Medulla oblongata (tissue), 1 donor: Measurements from ENCODE around the gene TCEAL7.
"Not testable (repeated sequence)": the region's sequence is repeated elsewhere in the genome, so short reads cannot be mapped to it uniquely, and the experiment has no call there.

Source experiments
- DNase-seq: peaks from one replicate; pipeline ENCODE4 v3.0.0-alpha.2; 2015; ENCODE audit errors: extremely low spot score

The TCEAL7 gene, protein sequence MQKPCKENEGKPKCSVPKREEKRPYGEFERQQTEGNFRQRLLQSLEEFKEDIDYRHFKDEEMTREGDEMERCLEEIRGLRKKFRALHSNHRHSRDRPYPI

DNA sequence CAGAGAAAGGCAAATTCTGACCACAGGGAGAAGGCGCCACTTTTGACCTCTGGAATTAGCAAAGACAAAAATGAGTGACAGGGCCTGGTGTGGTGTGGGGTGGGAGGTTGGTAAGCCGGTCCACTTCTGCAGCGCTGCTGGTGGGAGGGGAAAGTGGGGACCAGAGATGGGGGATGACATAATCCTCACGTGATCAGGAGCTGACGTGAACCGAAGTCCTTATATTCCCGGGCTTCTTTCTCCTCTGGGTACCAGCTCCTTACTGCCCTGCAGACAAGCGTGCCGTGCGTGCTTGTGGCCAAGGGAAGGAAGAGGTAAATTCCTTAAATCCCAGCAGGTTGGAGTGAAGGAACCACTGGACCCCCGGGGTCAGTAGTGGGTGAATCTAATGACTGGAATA lies at the start of gene TCEAL7:
Gene TCEAL7 (plus strand): TSS at position 249 of the 400 bp plus-strand sequence. CDS start 1,165 bp downstream, outside the sequence.
- peak; percentile 86 for DNase-seq

DNA sequence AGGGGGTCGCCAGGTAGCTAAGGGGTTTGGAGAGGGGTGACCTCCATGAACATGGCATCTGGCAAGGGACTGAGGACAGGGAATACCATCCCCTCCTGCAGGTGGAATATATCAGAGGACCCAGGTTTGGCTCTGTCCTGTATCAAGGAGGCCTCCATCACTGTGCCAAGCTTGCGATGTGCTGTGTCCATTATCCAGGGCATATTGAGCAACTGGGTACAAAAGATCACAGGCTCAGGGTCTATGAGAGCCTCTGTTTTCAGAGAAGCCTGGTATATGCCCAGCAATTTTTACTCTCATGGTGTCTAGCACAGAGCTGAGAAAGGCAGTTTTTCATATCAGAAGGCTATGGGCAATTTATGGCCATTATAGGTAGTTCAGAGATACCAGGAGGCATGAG lies 36.9 kb upstream of the TCEAL7 start:
- DNase-seq, result no peak

DNA sequence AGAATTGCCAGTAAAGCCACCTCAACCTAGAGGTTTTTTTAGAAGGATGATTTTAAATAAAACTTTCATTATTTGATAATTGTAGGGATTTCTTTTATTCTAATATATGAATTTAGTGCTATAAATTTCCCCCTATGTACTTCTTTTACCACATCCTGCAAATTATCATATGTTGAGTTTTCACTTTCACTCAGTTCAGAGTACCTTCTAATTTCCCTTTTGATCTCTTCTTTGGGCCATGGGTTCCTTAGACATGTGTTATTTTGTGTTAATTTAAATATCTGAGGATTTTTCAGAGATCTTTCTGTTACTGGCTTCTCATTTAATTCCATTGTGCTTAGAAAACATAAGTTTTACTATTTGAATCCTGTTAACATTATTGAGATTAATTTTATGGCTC lies 25.3 kb upstream of the TCEAL7 start:
- DNase-seq, result no peak

DNA sequence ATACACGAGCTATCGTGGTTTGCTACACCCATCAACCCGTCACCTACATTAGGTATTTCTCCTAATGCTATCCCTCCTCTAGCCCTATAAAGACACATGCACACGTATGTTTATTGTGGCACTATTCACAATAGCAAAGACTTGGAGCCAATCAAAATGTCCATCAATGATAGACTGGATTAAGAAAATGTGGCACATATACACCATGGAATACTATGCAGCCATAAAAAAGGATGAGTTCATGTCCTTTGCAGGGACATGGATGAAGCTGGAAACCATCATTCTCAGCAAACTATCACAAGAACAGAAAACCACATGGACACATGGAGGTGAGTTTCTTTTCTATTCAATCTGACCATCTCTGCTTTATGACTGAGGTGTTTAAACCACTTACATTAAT lies 24.4 kb upstream of the TCEAL7 start:
- DNase-seq, result not testable (repeated sequence)

DNA sequence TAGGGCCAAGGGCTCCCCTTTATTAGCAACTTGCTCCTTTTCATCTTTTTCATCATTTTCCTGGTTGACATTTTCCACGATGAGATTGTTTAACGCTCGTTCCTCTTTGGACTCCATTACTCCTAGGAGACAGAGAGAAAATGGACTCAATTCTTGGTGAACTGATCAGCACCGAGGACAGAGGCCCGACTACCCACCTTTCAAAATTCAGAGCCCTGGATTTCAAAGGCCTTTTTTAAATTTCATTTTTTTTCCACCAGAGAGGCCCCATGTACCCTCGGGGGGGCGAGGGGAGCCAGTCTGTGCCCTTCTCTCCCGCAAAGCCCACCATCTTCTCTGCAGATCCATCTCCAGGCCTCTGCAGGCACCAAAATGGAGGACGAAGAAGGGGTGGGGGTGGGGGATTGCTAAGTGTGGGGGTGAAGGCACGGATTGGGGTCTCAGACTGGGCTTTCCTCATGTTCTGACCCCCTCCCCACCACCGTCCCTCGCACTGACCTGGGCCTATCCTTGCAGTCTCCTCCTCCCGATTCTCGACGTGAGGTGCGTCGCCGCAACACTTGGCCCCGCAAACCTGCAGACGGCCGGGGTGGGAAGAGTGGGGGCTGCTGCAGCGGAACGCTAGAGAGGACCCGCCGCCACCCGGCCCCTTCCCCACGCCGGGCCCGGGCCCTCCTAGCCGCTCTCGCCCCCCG lies 20.0 kb upstream of the TCEAL7 start:
- DNase-seq, result no peak

DNA sequence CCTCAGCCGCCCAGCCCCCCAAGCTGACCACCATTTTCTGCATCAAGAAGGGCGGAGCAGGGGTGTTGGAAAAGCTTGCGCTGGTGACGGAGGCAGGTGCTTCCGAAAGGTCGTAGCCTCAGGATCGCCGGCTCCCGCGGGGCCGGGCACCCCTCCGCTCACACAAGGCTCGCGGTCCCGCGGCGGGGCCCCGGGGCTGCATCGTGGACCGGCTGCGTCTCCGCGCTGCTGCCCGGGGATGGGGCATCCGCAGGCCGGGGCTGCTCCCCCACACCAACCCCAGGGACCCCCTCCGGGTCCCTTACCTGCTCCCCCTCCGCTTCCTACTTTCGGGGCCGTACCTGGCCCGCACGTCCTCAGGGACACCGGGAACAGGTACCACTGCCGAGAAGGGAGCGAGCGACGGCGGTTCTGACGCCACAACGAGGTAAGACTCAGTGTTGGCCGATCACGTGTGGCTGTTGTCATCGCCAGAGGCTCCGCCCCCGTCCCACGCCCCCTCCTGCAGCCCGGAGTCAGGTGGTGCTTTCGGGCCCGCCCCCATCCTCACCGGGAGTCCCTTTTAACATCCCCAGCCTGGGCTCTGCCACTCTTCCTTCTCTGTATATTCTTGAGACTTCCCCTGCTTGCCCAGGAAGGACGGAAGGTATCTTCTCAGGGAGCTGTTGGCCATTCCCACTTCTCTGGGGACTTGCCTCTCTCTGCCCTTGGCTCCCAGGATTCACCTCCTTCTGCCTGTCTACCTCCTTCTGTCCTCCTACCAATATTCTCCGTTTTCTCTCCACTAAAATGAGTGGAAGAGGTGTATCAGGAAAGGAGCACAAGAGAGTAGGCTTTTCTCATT lies 19.3 kb upstream of the TCEAL7 start, which contains the start of gene BEX2:
Gene BEX2 (minus strand): TSS at position 436 of the 844 bp plus-strand sequence. CDS start 1,014 bp downstream, outside the sequence.
- DNase-seq, result peak; percentile 76

DNA sequence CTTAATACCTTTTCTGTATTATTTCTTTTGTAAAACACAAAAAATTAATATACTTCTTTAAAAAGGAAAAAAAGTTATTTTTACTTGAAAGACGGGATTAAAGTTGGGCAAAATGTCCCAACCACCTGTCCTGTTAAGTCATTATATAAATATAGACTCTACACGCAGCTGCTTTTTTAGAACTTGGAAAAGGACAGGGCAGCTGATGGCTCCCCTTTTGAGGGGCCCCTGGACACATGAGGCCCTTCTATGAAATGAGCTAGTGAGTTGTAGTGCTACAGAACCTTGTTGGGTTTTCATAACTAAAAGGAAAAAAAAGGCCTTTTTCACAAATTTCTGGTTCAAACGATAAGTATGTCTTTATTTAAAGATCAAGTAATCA lies 18.6 kb upstream of the TCEAL7 start:
- DNase-seq, result no peak

DNA sequence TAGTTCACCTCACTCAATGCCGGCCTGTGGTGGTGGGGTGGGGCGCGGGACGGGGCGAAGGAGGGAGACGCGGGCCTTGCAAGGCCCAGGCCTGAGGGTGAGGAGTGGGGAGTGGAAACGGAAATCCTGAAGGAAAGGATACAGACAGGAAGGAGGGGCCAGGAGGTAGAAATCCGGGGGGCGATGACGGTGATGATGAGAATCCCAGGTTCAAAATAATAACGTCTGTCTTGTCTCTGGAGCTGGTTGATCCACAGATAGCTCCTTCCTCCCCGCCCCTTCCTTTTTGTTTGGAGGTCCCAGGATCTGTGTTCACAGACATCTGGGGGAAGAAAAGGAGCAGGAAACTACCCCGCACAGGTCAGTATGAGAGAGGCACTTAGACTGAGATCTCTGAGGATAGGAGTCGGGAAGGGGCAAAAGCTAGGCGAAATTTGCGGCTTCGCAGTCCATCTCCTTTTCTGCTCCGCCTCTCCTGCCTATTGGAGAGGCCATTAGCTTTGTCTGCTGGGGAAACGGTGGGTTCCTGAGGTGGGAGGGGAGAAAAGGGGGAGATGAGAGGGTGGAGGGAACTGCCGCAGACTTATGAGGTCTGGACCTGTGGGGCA lies 746 bp downstream of the TCEAL7 start:
- DNase-seq, result peak; percentile 8

DNA sequence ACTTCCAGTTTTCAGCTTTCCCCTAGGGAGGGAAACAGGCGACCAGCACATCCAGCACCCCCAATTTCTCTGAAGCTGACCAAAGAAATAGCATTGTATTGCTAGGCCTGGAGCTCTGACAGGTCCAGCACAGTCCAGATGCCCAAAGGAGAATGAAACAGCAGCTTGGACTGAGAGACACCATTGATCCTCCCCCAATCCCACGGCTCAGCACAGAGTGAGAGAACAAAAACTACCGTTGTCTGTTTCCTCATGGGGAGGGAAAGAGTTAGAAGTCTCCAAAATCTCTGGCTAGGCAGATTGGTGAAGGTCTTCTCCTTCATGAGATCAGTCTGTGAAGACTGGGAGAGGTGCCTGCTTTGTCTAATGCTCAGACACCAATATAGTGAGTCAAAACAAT lies 8.6 kb downstream of the TCEAL7 start:
- peak; percentile 42 for DNase-seq

DNA sequence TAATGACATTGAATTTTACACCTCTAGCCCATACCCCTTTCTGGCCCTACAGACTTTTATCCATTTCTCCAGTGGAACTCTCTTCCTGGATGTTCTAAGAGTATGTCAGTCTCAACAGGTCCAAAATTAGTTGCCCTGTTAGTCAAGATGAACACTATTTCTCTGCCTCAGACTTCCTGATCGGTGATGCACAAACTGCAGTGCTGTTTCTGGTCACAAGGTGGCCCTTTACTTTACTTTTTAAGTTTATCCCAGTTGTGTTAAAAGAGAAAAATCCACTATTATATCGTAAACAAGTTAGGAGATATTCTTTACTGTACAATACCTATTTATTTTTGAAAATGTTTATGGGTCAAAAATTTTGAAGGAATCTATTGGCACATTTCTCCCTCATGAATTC lies 13.1 kb downstream of the TCEAL7 start:
- DNase-seq, result peak; percentile 47

DNA sequence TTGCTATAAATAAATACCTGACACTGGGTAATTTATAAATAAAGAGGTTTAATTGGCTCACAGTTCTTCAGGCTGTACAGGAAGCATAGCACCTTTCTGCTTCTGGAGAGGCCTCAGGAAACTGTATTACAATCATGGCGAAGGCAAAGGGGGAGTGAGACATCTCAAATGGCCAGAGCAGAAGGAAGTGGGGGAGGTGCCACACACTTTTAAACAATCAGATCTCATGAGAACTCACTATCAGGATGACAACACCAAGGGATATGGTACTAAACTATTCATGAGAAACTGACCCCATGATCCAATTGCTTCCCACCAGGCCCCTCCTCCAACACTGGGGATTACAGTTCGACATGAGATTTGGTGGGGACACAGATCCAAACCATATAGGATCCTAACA lies 14.6 kb downstream of the TCEAL7 start:
- no peak for DNase-seq

DNA sequence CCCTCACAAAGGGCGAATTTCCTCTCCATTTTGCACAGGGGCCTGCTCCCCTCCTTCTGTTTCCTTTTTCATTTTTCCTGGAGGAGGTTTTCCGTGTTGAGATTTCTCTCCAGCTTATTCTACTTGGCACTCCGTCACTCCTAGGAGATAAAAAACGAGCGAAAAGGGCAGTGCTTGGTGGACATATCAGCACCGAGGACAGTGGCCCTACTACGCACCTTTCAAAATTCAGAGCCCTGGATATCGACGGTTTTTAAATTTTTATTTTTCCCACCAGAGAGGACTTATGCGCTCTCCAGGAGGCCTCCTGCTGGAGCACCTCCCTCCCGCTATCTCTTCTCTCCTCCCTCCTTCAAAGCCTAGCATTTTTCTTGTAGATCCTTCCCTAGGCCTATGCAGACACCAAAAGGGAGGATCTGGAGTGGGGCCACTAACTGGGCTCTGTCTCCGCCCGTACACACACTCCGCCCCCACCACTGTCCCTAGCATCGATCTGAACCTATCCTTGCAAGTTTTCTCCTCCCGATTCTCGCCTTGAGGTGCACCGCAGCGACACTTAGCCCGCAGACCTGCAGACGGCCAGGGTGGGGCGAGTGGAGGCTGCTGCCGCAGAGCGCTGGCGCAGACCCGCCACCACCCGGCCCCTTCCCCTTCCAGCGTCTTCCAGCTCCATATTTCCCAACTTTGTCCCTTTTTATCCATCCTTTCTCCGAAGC lies 17.8 kb downstream of the TCEAL7 start:
- DNase-seq, result no peak

DNA sequence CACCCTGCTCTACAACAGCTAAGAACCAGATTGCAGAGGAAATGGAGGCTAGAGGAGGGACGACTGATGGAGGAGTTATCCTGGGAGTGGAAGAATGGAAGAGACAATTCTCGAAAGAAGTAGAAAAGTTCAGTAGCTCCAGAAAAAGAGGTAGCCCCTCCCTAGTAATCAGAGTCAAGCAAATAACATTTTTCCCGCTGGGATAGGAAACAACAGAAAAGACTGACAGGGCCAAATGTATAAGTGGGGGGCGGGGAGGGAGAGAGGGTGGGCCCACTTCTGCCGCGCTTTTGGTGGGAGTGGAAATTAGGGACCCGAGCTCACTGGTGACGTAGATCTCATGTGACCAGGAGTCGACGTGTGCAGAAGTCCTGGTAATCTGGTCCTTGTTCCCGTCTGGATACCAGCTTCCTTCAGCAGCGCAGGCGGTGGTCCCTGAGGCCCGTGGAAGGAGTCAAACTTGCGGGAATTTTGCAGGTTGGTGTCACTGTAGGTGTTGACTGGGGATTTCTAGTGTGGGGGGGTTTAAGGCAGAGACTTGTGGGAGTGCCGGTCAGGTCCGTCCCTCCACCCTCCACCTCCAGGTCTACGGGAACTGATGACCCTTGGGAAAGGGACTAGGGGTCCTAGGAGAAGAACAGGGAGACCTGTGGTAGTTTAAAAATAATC lies 26.2 kb downstream of the TCEAL7 start, which contains the start of gene TCEAL9:
Gene TCEAL9 (plus strand): TSS at position 377 of the 669 bp plus-strand sequence. CDS start 1,179 bp downstream, outside the sequence.
- peak; percentile 78 for DNase-seq

DNA sequence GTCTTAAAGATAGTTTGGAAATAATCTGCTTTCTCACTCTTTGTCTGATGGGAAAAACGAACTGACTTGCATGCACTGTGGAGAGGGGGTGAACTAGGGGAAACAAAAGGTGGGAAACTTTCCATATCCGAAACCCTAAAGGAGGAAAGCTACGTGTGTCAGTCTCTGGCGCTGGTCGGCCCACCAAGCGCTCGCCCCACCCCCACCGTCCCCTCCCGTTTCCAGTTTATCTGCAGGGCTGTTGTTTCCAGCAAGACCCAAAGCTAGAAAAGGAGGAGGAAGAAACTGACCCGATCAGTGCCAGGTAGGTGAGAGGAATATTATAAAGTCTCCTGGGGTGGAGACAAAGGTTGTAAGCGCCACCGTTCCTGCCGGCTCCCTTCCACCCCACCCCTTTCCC lies 26.8 kb downstream of the TCEAL7 start:
- DNase-seq, result no peak

DNA sequence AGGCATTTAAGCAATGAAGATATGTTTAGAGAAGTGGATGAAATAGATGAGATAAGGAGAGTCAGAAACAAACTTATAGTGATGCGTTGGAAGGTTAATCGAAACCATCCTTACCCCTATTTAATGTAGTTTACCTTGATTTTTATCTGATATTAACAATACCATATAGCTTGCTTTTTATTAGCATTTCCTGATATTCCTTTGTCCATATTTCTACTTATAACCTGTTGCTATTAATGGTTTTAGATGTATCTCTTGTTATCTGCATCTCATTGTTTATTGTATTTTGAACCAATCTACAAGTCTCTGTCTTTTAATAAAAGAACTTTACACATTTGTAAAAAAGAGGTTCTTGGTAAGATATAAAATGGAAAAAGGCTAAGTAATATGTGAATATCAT lies 27.8 kb downstream of the TCEAL7 start:
- no peak for DNase-seq

DNA sequence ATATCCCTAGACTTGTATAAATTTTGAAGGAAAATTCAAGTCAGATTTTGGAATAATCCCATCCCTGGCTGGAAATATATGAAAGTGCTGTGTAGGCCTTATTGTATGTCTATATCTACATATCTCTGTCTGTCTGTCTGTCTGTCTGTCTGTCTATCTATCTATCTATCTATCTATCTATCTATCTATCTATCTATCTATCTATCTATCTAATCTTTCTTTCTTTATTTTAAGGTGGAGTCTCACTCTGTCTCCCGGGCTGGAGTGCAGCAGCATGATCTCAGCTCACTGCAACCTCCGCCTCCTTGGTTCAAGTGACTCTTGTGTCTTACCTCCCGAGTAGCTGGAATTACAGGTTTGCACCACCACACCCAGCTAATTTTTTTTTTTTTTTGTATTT lies 29.6 kb downstream of the TCEAL7 start:
- not testable (repeated sequence) for DNase-seq

DNA sequence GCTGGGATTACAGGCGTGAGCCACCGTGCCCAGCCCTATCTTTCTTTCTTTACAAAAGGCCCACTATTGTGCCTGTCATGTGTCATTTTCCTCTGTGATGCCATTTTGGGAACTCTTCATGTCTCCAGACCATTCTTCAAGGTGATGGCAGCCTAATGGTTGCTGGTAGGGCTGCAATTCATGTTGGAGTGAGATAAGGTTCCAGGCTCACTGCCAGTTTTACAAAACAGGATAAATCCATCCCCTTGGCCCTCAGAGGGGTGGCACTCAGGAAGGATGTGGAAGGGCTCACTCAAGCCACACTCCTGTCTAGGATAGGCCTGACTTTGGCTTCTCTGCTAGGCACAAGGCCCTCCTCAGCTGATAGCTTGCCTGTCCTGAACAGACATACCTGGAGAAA lies 30.1 kb downstream of the TCEAL7 start:
- no peak for DNase-seq

DNA sequence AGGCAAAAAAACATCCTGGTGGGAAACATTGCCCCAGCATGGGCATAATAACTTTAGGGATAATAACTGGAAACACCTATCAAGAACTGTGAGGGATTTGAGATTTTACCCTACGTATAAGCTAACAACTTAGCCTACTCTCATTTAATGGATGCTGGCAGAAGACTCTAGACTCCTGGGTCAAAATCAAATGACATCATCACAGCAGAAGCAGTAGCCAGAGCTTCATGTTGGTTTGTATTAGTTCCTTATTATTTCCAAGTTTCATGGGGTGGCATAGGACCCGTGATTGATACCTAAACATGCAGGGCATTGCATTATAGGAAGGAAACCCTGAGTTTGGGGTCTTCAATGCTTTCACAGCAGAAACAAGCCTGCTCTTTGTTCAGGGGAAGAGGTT lies 30.9 kb downstream of the TCEAL7 start:
- no peak for DNase-seq

DNA sequence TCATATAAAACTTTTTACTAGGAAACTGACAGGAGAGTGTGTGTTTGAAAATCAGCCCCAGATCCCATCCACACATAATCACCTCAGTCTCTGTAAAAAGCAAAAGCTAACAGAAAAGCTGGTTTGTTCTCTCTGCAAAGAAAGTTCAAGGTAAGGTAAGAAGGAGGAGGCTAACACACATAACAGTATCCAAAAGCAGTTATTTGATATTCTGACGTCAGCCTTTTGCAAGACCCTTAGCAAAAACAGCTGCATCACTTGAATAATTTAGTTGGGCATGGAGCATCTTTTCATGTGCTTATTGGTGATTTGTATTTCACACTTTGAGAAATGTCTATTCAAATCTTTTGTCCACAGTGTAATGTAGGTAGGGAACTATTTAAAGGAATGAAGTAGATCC lies 31.8 kb downstream of the TCEAL7 start:
- no peak for DNase-seq

DNA sequence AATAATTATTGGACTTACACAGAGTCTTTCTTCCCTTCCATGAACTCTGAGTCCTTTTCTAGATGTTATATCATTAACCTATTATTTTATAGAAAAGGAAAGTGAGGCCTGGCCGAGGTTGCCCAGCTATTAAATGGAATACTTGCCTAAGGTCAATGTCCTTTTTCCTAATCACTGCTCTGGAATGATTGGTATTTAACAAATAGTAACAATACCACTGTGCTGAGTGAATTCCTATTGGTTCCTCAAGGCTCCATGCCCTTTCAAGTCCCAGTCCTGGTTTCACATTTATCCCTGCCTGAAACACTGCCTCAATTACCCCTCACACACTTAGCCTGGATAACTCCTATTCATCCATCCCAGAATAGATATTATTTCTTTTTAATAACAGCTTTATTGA lies 32.4 kb downstream of the TCEAL7 start:
- no peak for DNase-seq

DNA sequence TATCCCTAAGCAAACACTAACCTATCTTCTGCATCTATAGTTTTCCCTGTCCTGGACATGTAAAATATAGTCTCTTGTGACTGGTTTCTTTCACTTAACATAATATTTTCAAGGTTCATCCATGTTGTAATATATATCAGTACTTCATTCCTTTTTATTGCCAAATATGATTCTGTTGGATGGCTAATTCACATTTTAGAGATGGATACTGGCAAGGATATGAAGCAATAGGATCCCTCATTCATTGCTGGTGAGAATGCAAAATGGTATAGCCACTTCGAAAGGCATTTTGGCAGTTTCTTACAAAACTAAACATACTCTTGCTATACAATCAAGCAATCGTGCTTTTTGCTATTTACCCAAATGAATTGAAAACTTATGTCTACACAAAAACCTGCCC lies 33.0 kb downstream of the TCEAL7 start:
- no peak for DNase-seq
